CD4-positive, alpha-beta T cell (primary cell): ENCODE measurements around the gene IFNAR1. TPM values are rescaled to one million over a fixed set of nuclear protein-coding genes. Genes with fewer than 3 reads are reported as not detected.

Experiments
- ATAC-seq: fragments of 200-7000 bp; cut with Tn5 transposase; one replicate; pipeline ENCODE4 v1.10.0; 2022; ENCODE audit warnings: mild to moderate bottlenecking; ENCODE audit not compliant: poor library complexity
- CTCF ChIA-PET: fragments of 350-600 bp; sonication (Branson Sonifier 250); formaldehyde crosslinking; loops from one replicate; lab custom pipeline; 2021; ENCODE audit warnings: antibody characterized with exemption, inconsistent platforms; lab: Charles Lee
- POLR2A ChIA-PET: fragments of 350-600 bp; sonication (Branson Sonifier 250); formaldehyde crosslinking; loops from one replicate; lab custom pipeline; 2021; ENCODE audit warnings: antibody characterized with exemption, inconsistent platforms; lab: Charles Lee
- DNase-seq, 14 experiments: peaks; one replicate each; pipeline ENCODE4 v3.0.0-alpha.2; 2013 to 2020; ENCODE audit warnings: mixed read lengths in 2 of 14
- H3K27ac ChIP-seq, 2 donors: one replicate each; pipeline versions ENCODE4 v1.5.1 to v1.7.0; 2013; ENCODE audit warnings: low read length in 2 of 2, low read depth in 1 of 2, mild to moderate bottlenecking in 1 of 2
- H3K27me3 ChIP-seq, 2 experiments: 1 replicate in 1 of 2; 2 replicates in 1 of 2; pipeline versions ENCODE4 v1.6.1 to v1.7.0; 2013; ENCODE audit warnings: low read length in 2 of 2, control low read depth in 1 of 2, mild to moderate bottlenecking in 1 of 2, moderate library complexity in 1 of 2; ENCODE audit not compliant: insufficient read depth in 2 of 2, control insufficient read depth in 1 of 2
- H3K36me3 ChIP-seq: one replicate; pipeline ENCODE4 v1.6.1; 2013; ENCODE audit warnings: low read length, control low read depth; ENCODE audit not compliant: insufficient read depth
- H3K4me1 ChIP-seq: one replicate; pipeline ENCODE4 v1.6.1; 2013; ENCODE audit warnings: low read length, control low read depth; ENCODE audit not compliant: insufficient read depth
- H3K4me3 ChIP-seq: one replicate; pipeline ENCODE4 v1.5.1; 2013; ENCODE audit warnings: mild to moderate bottlenecking, low read length, moderate library complexity
- H3K9me3 ChIP-seq, 2 experiments: 1 replicate in 1 of 2; 2 replicates in 1 of 2; pipeline versions ENCODE4 v1.6.1 to v1.7.0; 2013; ENCODE audit warnings: low read length in 2 of 2, mild to moderate bottlenecking in 2 of 2, control low read depth in 1 of 2, moderate library complexity in 1 of 2; ENCODE audit not compliant: control insufficient read depth in 1 of 2, insufficient read depth in 1 of 2
- H3K27ac Mint-ChIP-seq: one replicate; pipeline ENCODE4 v1.8.0; 2020; ENCODE audit warnings: mixed read lengths
- H3K27me3 Mint-ChIP-seq: one replicate; pipeline ENCODE4 v1.8.0; 2021; ENCODE audit warnings: mixed read lengths
- H3K36me3 Mint-ChIP-seq: one replicate; pipeline ENCODE4 v1.8.0; 2021; ENCODE audit warnings: low read depth, mixed read lengths
- H3K4me1 Mint-ChIP-seq: one replicate; pipeline ENCODE4 v1.8.0; 2021; ENCODE audit warnings: low read depth, mixed read lengths
- H3K4me3 Mint-ChIP-seq: one replicate; pipeline ENCODE4 v1.8.0; 2020; ENCODE audit warnings: mild to moderate bottlenecking, mixed read lengths
- H3K9me3 Mint-ChIP-seq: one replicate; pipeline ENCODE4 v1.8.0; 2020; ENCODE audit warnings: mixed read lengths
- CTCF ChIP-seq: fragments of 200-600 bp; IDR thresholded peaks from one replicate; pipeline ENCODE4 v1.8.0; 2022; ENCODE audit warnings: antibody characterized with exemption, mild to moderate bottlenecking
- intact Hi-C, 2 experiments: fragments of 100-400 bp; cut with DNase I in 1 of 2; cut with micrococcal nuclease in 1 of 2; formaldehyde crosslinking; loops; one replicate each; pipeline versions ENCODE4 v1.15.1 to v1.9.0; 2023 to 2025; cut with DNase I, micrococcal nuclease
- total RNA-seq, 174 experiments: library from RNA in 2 of 174; stranded (reverse) in 2 of 174; gene quantifications; one replicate each; pipeline ENCODE4 v1.2.3 and lab custom pipeline; 2021 to 2026

The IFNAR1 gene
- total RNA-seq, 2 experiments from 2014 or later = 20.4 to 26.8 TPM

DNA sequence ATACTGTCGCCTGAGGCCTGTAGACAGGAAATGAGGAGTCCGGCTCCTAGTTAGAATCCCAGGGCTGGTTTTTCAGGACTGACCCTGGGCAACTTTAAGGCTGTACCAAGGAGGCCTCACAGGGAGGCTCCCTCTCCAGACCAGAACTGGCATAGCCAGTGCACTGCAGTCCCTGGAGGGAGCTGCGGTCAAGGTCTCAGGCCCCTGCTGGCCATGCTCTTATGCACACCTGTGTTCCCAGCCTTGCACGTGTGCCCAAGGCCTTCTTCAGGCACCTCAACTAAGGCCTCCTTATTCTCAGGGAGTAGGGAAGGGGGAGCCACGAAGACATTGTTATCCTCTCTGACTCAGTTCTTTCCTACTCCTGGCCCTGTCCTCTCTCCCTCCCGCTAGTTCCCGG lies 22.0 kb upstream of the IFNAR1 start:
- Histone ChIP-seq H3K27me3 (no peaks in the 10 kb centered on the region), H3K36me3 (no peaks in the 10 kb centered on the region), H3K4me1 (peaks cover 40% of the 10 kb centered on the region), H3K27ac (no peak overlapping the region), H3K9me3 (no peaks in the 10 kb centered on the region), H3K4me3 (no peak overlapping the region)
- no peak for TF ChIP-seq CTCF
- CTCF ChIA-PET = no interaction called here
- no peak for DNase-seq
- Mint-ChIP-seq H3K9me3 (peaks cover 2% of the 10 kb centered on the region), H3K4me1 (peaks cover 63% of the 10 kb centered on the region), H3K36me3 (peaks cover 13% of the 10 kb centered on the region), H3K4me3 (no peak overlapping the region), H3K27me3 (no peaks in the 10 kb centered on the region), H3K27ac (no peak overlapping the region)
- no peak for ATAC-seq
- intact Hi-C loops = no loop called here
- POLR2A ChIA-PET = interaction anchor here (1.3 kb wide), 1 partner anchor 59 kb away, joined by 3 read pairs; no protein-coding TSS in a partner anchor

DNA sequence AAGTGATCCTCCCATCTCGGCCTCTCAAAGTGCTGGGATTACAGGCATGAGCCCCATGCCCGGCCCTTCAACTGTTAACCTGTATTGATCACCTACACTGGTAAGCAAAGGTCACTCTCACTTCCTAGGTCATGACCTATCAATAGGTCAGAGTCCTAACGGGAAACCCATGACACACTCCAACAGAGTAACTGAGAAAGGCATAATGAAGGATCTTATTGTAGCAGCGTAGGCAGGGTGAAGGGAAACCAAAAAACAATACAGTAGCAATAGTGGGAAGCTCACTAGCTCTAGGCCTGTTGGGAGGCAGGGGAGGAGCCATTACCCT lies 19.5 kb upstream of the IFNAR1 start:
- intact Hi-C loops = no loop called here
- Mint-ChIP-seq H3K27me3 (no peaks in the 10 kb centered on the region), H3K4me3 (no peak overlapping the region), H3K27ac (peak overlapping the region; percentile 71), H3K4me1 (peaks cover 58% of the 10 kb centered on the region), H3K36me3 (no peaks in the 10 kb centered on the region), H3K9me3 (no peaks in the 10 kb centered on the region)
- H3K36me3 ChIP-seq = no peaks in the 10 kb centered on the region
- H3K27ac ChIP-seq = no peak overlapping the region
- no peak overlapping the region for H3K4me3 ChIP-seq
- DNase-seq (no peak), ATAC-seq (no peak)
- CTCF ChIA-PET = interaction anchor here (0.5 kb wide), 1 partner anchor 109 kb away, joined by 5 read pairs; no protein-coding TSS in a partner anchor
- POLR2A ChIA-PET = no interaction called here
- H3K4me1 ChIP-seq = peaks cover 28% of the 10 kb centered on the region
- TF ChIP-seq CTCF = no peak
- no peaks in the 10 kb centered on the region for H3K9me3 ChIP-seq
- no peaks in the 10 kb centered on the region for H3K27me3 ChIP-seq

DNA sequence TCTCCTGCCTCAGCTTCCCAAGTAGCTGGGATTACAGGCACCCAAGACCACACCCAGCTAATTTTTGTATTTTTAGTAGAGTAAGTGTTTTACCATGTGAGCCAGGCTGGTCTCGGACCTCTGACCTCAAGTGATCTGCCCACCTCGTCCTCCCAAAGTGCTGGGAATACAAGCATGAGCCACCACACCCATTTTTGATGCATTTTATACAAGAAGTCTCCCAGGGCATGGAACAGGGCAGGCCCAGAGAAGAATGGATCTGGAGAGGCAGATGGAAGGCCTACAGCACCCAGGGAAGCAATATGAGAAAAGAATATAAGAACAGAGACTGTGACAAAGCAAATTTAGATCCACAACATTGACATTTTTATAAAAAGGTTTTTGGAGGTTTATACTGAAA lies 18.8 kb upstream of the IFNAR1 start:
- Histone ChIP-seq H3K9me3 (no peaks in the 10 kb centered on the region), H3K27me3 (no peaks in the 10 kb centered on the region), H3K27ac (no peak overlapping the region), H3K4me3 (no peak overlapping the region), H3K36me3 (no peaks in the 10 kb centered on the region), H3K4me1 (peaks cover 23% of the 10 kb centered on the region)
- intact Hi-C loops = no loop called here
- ChIA-PET POLR2A (no interaction called here), CTCF (no interaction called here)
- H3K27ac Mint-ChIP-seq = no peak overlapping the region
- no peak for DNase-seq
- H3K27me3 Mint-ChIP-seq = no peaks in the 10 kb centered on the region
- no peak for ATAC-seq
- TF ChIP-seq CTCF = no peak
- no peak overlapping the region for H3K4me3 Mint-ChIP-seq
- H3K4me1 Mint-ChIP-seq = peaks cover 52% of the 10 kb centered on the region
- H3K36me3 Mint-ChIP-seq = no peaks in the 10 kb centered on the region
- H3K9me3 Mint-ChIP-seq = no peaks in the 10 kb centered on the region
